Testis (tissue), 3 donors: ENCODE measurements around the gene NUCKS1. TPM values are rescaled to one million over a fixed set of nuclear protein-coding genes. Genes with fewer than 3 reads are reported as not detected.

ENCODE experiments used
- DNase-seq: peaks from one replicate; pipeline ENCODE4 v3.0.0-alpha.2; 2019
- H3K27ac ChIP-seq, 2 donors: fragments of 200-600 bp; sonication (generic); one replicate each; pipeline ENCODE4 v1.5.1; 2019
- H3K27me3 ChIP-seq: fragments of 200-600 bp; sonication (generic); one replicate; pipeline ENCODE4 v1.5.1; 2019
- H3K36me3 ChIP-seq: fragments of 200-600 bp; sonication (generic); one replicate; pipeline ENCODE4 v1.5.1; 2017; ENCODE audit warnings: low read depth; ENCODE audit errors: missing control alignments
- H3K4me1 ChIP-seq: fragments of 200-600 bp; sonication (generic); one replicate; pipeline ENCODE4 v1.5.1; 2019
- H3K4me3 ChIP-seq, 2 donors: fragments of 200-600 bp; sonication (generic); one replicate each; pipeline ENCODE4 v1.5.1; 2017 to 2019
- H3K9me3 ChIP-seq: fragments of 200-600 bp; sonication (generic); one replicate; pipeline ENCODE4 v1.5.1; 2017
- POLR2A ChIP-seq: fragments of 450-650 bp; IDR thresholded peaks from one replicate; pipeline ENCODE4 v1.6.1; 2017; ENCODE audit warnings: antibody characterized with exemption, mild to moderate bottlenecking, moderate library complexity
- WGBS, 2 donors: methylation state at CpG; one replicate each; pipeline ENCODE4 v1.1.5; 2018; 5-methylcytosine and 5-hydroxymethylcytosine counted together
- intact Hi-C: fragments of 100-400 bp; cut with DNase I; formaldehyde crosslinking; loops from one replicate; pipeline ENCODE4 v1.15.1; 2023; ENCODE audit warnings: low total_unique reads
- polyA plus RNA-seq: library from polyadenylated mRNA; stranded (reverse); fragments of 350-450 nt; fragmentation: Illumina TruSeq; extraction: RNeasy Lipid Tissue Mini Kit (QIAGEN cat#74804); gene quantifications from one replicate; pipeline ENCODE4 v1.2.3, GENCODE V29; 2014; ENCODE audit warnings: low read depth, low replicate concordance; ENCODE audit not compliant: insufficient read depth
- total RNA-seq, 2 donors: library from RNA; depleted of rRNA; stranded (reverse); fragments of >200 nt; gene quantifications; one replicate each; pipeline ENCODE4 v1.2.3, GENCODE V29; 2016
- TF ChIP-seq, protein P1 (sequence below), 3 experiments: fragments of 450-650 bp in 2 of 3; fragments of 200-600 bp in 1 of 3; sonication (generic) in 1 of 3; IDR thresholded peaks; one replicate each; pipeline ENCODE4 v1.5.1; 2016 to 2019; ENCODE audit warnings: antibody characterized with exemption in 3 of 3, mild to moderate bottlenecking in 2 of 3, moderate library complexity in 1 of 3

Gene NUCKS1
- total and polyA plus RNA-seq, 3 donors from 2014 or later: 57.7 to 98.6 (median 66.3) TPM

- H3K4me1 ChIP-seq: no peaks in the 10 kb centered on the region
- H3K27me3 ChIP-seq: no peaks in the 10 kb centered on the region
- H3K27ac ChIP-seq: no peak overlapping the region
- no peak for DNase-seq
- H3K4me3 ChIP-seq: no peak overlapping the region
- intact Hi-C loops: no loop called here
- WGBS, 2 donors: 78 to 83% methylated on average over 3 of the region's 3 CpGs
- no peaks in the 10 kb centered on the region for H3K36me3 ChIP-seq
- no peaks in the 10 kb centered on the region for H3K9me3 ChIP-seq
- no peak for TF ChIP-seq POLR2A
- TF ChIP-seq, protein P1, sequence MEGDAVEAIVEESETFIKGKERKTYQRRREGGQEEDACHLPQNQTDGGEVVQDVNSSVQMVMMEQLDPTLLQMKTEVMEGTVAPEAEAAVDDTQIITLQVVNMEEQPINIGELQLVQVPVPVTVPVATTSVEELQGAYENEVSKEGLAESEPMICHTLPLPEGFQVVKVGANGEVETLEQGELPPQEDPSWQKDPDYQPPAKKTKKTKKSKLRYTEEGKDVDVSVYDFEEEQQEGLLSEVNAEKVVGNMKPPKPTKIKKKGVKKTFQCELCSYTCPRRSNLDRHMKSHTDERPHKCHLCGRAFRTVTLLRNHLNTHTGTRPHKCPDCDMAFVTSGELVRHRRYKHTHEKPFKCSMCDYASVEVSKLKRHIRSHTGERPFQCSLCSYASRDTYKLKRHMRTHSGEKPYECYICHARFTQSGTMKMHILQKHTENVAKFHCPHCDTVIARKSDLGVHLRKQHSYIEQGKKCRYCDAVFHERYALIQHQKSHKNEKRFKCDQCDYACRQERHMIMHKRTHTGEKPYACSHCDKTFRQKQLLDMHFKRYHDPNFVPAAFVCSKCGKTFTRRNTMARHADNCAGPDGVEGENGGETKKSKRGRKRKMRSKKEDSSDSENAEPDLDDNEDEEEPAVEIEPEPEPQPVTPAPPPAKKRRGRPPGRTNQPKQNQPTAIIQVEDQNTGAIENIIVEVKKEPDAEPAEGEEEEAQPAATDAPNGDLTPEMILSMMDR (IDR thresholded peaks at IDR 0.05): no peak
Observed at GRCh38 chr1:205767248-205767647, 17.3 kb upstream of the NUCKS1 start.

- H3K9me3 ChIP-seq: no peaks in the 10 kb centered on the region
- no peak for DNase-seq
- no peaks in the 10 kb centered on the region for H3K4me1 ChIP-seq
- no peak overlapping the region for H3K4me3 ChIP-seq
- intact Hi-C loops: no loop called here
- no peaks in the 10 kb centered on the region for H3K27me3 ChIP-seq
- TF ChIP-seq POLR2A: no peak
- TF ChIP-seq, protein P1 (IDR thresholded peaks at IDR 0.05): no peak
- no peaks in the 10 kb centered on the region for H3K36me3 ChIP-seq
- no peak overlapping the region for H3K27ac ChIP-seq
- 82 to 92% methylated on average over 3 of the region's 3 CpGs for WGBS, 2 donors
Observed at GRCh38 chr1:205766570-205766969, 16.6 kb upstream of the NUCKS1 start.

DNA sequence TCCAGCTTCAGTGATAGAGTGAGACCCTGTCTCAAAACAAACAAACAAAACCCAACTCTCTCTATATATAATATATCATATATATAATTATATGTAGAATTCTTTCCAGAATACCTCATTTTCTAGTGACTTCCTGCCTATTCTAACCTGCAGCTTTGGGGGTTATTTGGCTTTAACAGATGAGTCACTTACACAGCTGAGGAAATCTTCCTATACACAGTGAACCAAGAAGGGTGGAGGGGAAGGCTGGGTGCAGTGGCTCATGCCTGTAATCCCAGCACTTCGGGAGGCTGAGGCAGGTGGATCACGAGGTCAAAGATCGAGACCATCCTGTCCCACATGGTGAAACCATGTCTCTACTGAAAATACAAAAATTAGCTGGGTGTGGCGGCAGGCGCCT is 16.1 kb upstream of the NUCKS1 start:
- Histone ChIP-seq H3K27me3 (no peaks in the 10 kb centered on the region), H3K4me3 (no peak overlapping the region), H3K27ac (no peak overlapping the region), H3K9me3 (no peaks in the 10 kb centered on the region), H3K4me1 (no peaks in the 10 kb centered on the region), H3K36me3 (no peaks in the 10 kb centered on the region)
- TF ChIP-seq POLR2A: no peak
- TF ChIP-seq, protein P1 (IDR thresholded peaks at IDR 0.05): no peak
- DNase-seq: no peak
- intact Hi-C loops: no loop called here
- WGBS, 2 donors: 67 to 70% methylated on average over 5 of the region's 5 CpGs

GRCh38 chr1:205764578-205764977 is 14.6 kb upstream of the NUCKS1 start:
- Histone ChIP-seq H3K4me3 (no peak overlapping the region), H3K9me3 (no peaks in the 10 kb centered on the region), H3K4me1 (no peaks in the 10 kb centered on the region), H3K27me3 (no peaks in the 10 kb centered on the region), H3K27ac (no peak overlapping the region), H3K36me3 (no peaks in the 10 kb centered on the region)
- intact Hi-C loops: no loop called here
- no peak for DNase-seq
- 91% methylated on average over 2 of the region's 2 CpGs for WGBS, 2 donors
- TF ChIP-seq, protein P1 (IDR thresholded peaks at IDR 0.05): no peak
- TF ChIP-seq POLR2A: no peak

DNA sequence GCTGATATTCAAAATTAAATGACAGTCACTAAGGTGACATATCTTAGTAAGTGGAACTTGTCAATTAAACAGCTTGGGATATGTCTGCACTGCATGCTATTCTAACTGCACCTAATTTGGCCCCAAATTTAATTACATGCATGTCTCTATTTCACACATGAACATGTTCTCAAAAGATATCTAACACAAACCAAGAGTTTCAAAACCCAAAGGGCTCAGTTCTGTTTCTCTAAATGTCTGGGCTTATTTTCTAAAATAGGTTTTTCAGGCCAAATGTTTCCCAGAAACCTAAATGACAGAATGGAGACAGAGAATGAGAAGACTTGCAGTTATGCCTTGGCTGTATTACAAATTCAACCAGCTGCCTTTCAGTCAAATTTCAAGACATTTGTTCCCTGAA is 14.0 kb upstream of the NUCKS1 start:
- Histone ChIP-seq H3K27ac (no peak overlapping the region), H3K9me3 (no peaks in the 10 kb centered on the region), H3K36me3 (no peaks in the 10 kb centered on the region), H3K4me3 (no peak overlapping the region), H3K4me1 (no peaks in the 10 kb centered on the region), H3K27me3 (no peaks in the 10 kb centered on the region)
- DNase-seq: no peak
- TF ChIP-seq POLR2A: no peak
- TF ChIP-seq, protein P1 (IDR thresholded peaks at IDR 0.05): no peak
- intact Hi-C loops: no loop called here
